ENCODE data around the gene LMCD1.

LMCD1 gene

DNA sequence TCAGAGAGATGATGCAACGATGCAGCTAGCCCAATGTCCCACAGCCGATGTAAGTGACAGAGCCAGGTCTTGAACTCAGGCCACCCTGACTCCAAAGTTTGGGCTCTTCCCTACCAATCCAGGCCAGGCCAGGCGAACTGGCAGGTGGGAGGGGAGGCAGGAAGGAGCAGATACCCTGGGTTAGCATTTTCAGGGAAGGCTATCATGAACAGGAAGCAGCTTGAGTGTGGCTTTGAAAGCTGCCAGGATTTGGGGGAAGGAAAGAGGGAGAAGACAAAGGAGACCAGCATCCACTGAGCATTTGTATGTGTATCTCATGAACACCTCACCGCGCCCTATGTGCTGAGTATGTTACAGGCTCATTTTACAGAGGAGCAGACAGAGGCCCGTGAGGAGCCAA lies 38.8 kb downstream of the LMCD1 start:
- DNase-seq, result no peak

GRCh38 chr3:8541486-8541885 lies 39.9 kb downstream of the LMCD1 start:
- DNase-seq, result no peak

GRCh38 chr3:8542190-8543135 lies 40.8 kb downstream of the LMCD1 start:
- no peak for DNase-seq

GRCh38 chr3:8546609-8547008 lies 45.0 kb downstream of the LMCD1 start:
- no peak for DNase-seq

- no peak for DNase-seq
Observed at GRCh38 chr3:8548502-8549275, 47.1 kb downstream of the LMCD1 start.

GRCh38 chr3:8549354-8549753 lies 47.7 kb downstream of the LMCD1 start:
- no peak for DNase-seq

GRCh38 chr3:8550611-8551010 lies 49.0 kb downstream of the LMCD1 start:
- DNase-seq, result no peak

GRCh38 chr3:8552223-8552762 lies 50.7 kb downstream of the LMCD1 start:
- DNase-seq, result no peak

DNA sequence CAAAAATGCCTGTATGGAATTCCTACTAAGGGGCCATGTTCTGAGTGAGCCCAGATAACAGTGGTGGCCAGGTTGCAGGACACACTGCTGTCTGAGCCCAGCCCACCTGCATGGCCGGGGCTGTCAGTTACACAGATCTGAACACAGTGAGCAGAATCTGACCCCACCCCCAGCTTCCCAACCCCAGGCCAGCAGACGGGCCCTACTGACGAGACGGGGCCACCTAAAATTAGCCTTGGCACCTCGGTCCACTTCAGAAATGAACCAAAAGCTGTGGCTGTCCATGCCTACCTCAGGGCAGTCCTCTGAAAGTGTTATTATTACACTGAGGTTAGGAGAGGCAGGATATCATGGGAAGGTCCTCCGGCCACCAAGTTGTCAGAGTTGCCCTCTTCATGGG lies 51.8 kb downstream of the LMCD1 start:
- no peak for DNase-seq

DNA sequence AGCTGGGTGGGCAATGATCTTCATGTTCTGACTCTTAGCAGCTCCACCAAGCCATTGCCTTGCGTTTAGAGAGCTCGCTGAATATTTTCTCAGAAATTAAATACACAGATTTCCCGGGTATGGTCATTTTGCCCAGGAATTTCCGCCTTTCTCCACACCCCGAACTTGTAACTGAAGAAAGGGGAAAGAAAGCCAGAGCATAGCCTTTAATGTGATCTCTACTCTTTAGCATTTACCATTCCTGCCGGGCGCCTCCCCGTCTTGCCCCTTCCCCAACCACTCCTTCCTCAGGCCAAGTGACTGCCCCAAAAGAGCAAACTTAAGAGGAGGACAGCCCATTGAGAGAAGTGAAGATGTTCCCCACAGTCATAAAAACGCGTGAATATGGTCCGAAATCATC lies 53.1 kb downstream of the LMCD1 start:
- DNase-seq, result no peak

DNA sequence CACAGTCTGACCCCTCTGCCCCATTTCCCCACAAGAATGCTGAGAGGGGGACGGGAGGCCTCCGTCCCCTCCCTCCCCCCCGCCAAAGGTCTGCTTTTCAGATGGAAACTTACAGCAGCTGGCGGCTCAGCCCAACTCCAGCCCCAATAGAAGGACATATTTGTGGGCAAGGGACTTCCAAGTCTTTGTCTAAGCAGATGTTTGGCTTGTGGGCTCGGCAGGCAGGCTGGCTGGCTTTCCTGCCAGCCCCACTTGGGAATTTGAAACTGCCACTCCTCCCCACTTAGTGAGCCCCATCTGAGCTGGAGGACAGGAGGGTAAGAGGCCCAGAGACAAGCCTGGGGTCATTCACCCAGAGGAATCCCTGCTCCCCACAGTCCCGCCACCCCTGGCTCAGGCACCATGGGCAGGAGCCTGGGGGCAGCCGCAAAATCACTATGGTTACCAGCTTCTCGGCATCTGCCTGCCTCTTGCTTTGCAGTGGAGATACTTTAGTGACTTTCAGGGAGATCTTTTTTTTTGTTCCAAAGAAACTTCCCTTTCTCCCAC lies 53.6 kb downstream of the LMCD1 start:
- DNase-seq, result no peak

DNA sequence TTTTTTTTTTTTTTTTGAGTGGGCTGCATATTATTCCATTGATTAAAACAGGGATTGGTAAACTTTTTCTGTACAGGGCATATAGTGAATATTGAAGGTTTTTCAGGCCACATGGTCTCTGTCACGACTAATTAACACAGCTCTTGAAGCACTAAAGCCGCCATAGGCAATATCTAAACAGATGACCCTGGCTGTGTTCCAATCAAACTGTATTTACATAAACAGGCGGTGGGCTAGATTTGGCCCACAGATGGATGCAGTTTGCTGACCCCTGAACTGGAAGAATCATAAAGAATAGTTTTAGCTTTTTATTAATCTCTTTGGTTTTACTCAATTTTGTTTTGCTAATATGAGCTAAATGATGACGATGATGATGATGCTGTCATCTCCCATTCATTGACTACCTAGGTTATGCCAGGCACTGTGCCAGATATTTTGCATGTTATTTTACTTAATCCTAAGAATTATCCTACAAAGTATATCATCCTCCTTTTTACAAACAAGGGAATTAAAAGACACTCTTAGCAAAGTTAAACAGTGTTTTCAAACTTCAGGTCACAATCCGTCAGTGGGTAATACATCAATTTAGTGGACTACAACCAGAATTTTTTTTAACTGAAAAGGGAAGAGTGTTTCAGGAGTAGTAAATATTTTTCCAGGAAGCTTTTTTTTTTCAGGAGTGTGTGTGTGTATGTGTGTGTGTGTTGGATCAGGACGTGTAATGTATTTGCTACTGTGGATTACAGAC lies 54.3 kb downstream of the LMCD1 start:
- DNase-seq, result no peak

GRCh38 chr3:8556473-8556869 lies 54.8 kb downstream of the LMCD1 start:
- DNase-seq, result no peak

DNA sequence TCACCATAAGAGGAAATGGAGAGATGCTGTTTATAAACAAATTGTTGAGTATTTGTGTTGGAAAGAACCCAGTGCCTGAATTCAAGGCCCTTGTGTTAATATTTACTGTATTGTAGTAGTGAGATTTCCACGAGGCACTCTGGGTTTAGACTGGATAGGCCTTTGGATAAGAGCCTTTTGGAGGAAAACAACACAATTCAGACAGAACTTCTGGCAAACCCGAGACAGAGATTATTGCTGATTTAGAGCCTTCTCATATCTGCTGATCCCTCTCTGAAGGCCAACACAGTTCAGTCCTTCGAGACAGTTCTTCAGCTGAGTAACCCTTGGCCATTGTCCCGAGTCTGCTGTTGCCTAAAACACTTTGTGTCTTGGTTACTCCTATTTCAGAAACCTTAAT lies 55.7 kb downstream of the LMCD1 start:
- no peak for DNase-seq

DNA sequence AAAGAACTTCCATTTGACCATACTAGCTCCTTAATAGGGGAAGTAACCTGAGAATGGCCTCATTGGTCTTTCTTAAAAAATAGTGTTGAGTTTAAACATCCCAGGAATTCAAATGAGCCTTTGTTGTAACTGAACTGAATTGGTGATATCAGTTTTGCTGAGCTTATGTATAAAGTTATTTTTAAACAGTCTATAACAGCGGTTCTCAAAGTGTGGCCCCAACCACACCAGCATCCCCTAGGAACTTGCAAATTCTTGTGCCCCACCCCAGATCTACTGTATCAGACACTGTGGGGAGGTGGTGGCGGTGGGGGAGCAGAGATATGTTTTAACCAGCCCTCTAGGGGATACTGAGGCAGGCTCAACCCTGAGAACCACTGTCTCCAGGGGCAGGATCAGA lies 57.0 kb downstream of the LMCD1 start:
- no peak for DNase-seq

GRCh38 chr3:8559351-8559750 lies 57.7 kb downstream of the LMCD1 start:
- DNase-seq, result no peak

DNA sequence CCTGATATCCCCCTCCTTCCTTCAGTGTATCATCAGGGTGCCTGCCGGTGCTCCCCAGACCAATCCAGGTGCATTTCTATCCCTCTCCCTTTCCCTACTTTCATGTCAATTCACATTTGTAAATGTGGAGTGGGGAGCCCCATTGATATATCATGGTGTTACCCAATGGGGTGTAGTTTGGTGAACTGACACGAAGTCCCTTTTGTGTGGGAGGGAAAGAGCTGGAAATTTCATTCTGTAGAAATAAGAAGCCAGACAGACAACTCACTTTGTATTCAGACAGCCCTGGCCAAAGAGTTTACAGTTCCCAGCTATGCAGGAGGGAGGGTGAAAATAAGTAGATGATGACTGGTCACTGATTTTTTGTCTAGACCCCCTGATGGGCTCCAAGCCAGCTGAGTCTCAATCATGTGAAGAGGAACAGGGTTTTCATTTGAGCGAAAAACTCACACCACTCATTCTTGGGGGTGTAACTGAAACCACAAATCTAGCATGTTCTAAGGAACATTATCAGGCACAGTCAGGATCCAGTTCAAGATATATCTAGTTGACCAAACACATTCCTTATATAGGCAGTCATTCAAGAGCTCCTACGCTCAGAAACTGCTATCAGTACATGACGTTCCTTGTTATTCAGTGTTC lies 58.9 kb downstream of the LMCD1 start:
- DNase-seq, result no peak

DNA sequence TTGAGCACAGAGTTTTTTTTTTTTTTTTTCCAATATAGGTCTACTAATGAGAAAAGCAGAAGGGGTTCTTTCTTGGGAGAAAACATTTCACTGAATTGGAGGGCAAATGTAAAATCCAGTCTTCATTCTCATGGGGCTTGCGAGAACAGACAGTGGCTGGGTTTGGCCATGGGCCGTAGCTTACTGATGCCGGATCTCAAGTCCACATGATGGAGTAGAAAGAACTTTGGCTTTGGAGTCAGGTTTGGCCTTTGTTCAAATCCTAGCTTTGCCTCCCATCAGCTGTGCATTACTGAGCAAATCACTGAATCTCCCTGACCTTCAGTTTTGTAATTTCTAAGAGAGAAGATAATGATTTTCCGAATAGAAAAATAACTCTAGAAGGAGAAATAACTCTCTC lies 59.7 kb downstream of the LMCD1 start:
- no peak for DNase-seq

- no peak for DNase-seq
Observed at GRCh38 chr3:8562081-8562595, 60.5 kb downstream of the LMCD1 start.

GRCh38 chr3:8563146-8563545 lies 61.5 kb downstream of the LMCD1 start:
- no peak for DNase-seq

DNA sequence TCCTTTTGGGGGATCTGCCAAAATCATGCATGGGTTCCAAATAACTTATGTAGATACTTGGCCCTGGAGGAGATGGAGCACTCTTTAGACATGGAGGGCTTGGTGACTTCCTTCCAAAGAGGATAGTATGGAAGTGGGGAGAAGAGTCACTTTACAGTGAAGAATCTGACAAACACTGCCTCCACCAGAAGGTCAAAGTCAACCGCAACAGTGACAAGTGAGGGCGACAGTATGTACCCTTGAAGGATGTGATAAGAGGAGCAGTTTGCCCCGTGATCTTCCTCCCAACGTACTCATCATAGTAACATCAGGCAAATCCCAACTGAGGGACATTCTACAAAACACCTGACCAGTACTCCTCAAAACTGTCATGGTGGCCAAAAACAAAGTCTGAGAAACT lies 62.0 kb downstream of the LMCD1 start:
- no peak for DNase-seq

DNA sequence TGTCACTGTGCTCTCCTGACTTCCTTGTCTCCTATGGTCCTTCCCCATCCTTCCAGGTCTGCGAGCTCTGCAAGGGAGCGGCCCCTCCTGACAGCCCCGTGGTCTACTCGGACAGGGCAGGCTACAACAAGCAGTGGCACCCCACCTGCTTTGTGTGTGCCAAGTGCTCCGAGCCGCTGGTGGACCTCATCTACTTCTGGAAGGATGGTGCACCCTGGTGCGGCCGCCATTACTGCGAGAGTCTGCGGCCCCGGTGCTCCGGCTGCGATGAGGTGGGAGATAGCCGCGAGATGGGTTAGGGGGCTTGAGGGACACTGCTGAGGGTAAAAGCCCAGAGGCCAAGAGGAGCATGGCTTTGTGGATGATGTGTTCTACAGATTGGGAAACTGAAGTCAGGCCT lies 63.8 kb downstream of the LMCD1 start:
- no peak for DNase-seq
